ENCODE results near the gene RASGRP3.
A peak's percentile ranks its signal among the peaks of the same experiment; 100 is the strongest.

Gene RASGRP3

DNA sequence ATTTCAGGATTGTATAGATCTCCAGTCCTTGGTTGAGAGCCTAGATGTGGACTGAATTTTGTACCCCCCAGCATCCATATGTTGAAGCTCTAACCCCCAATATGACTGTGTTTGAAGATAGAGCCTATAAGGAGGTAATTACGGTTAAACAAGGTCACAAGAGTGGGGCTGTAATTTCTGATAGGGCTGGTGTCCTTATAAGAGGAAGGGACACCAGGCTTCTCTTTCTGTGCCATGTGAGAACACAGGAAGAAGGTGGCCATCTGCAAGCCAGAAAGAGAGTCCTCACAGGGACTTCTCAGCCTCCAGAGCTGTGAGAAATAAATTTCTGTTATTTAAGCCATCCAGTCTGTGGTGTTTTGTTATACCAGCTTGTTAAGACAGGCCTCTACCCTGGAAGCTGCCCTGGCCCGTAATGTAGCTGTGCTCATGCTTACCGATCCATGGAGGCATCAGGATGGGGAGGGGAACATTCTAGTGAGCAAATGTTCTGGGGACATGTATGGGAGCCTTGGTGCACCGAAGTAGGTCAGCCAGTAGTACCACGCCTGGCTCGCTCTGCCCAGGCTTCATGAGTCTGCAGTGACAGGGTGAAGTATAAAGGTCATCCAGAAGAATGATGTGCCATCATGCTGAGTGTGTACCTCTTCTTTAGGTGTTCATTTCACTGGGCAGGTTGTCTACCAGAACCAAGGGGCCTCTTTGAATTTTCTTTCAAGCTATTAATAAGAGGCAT lies 16.1 kb downstream of the RASGRP3 start:
- no peak for DNase-seq

DNA sequence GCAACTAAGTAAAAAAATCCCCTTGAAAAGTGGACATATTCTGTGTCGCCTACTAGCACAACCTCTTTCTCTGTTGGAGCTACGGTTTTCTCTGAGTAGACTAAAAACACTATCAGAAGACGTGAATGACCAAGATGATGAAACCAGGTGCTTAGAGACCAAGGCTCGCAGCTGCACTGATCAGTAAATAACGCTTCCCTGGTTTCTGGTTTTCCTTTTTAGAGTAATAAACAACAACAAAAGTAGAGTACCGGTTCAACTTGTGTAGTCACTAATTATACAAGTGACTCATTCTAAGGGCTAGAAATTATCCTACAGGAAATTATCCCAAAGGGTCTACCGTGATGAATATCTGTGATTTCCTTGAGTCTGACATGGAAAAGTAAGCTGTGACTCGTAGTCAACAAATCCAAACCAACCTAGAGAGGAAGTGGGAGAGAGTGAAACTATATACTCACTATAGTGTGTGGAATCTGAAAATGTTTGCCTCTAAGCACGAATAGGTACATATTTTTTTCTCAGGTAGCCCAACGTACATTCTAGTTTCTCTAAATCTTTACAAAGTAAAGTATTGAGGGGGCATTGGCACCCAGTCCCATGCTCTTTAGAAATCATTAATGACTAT lies 17.8 kb downstream of the RASGRP3 start:
- DNase-seq, result peak; percentile 37

DNA sequence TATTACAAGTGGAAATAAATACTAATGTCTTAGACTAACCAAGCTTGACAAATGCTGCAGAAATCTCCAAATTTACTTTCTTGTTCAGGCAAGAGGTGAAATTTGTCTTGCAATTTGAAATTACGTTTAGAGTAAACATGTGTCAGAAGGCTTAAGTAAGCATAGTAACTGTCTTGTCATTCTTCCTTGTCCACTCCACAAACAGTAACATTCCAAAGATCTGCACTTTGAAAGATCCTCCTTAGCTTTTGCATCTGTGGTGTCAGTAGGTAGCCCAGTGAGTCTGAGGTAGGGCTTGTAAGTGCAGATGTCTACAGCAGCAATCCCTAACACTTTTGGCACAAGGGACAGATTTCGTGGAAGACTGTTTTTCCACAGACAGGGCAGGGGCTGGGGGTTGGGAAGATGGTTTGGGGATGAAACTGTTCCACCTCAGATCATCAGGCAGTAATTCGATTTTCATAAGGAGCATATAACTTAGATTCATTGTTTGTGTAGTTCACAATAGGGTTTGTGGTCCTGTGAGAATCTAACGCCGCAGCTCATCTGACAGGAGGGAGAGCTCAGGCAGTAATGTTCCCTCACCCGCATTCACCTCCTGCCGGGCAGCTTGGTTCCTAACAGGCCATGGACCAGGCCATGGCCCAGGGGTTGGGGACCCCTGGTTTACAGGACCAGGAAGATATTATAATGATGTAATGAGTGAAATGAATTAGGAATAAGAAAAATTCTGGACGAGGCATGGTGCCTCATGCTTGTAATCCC lies 18.6 kb downstream of the RASGRP3 start:
- no peak for DNase-seq

DNA sequence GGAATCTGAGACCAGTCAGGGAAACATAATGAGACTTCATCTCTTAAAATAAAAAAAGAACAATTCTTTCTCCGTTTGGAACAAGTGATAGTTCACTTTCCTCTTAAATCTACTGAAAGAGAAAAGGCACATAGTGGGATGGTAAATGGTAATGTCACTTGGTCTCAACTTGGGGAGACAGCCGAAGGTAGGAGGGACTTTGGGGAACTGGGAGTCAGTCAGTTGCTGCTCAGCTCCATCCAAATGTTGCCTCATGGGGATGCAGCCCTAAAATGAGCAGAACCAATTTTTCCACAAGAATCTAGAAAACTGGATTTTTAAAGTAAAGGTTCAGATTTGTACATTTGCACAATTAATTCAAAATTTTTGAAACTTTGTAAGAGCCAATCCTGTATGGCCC lies 19.2 kb downstream of the RASGRP3 start:
- DNase-seq, result no peak

DNA sequence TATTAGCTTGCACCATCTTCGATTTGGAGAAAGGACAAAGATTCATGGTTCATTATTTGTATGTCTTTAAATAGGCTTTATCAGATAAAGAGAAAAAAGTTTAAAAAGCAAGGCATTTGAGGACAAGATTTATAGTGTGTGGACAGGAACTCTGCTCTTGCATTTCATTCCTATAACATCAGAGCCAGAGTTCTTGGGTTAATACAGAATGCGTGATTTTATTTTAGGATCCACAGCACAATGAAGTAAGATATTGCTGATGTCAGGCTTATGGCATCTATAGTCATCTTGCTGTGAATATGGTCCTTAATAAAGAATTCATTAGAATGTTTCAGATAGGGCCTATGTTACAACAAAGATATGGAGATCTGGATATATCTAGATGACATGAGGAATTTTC lies 19.7 kb downstream of the RASGRP3 start:
- peak; percentile 86 for DNase-seq

DNA sequence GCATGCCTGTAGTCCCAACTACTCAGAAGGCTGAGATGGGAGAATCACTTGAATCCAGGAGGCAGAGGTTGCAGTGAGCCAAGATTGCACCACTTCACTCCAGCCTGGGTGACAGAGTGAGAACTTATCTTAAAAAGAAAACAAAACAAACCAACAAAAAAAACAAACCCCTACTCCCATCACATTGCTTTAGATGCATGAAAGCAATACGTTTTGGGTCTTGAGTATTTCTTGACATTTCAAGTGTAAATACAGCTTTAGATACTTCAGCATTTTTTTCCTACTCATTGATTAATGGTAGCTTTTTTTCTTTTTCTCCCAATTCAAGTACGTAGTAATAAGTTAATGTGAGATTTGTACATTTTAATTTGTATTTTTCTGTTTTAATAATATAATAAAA lies 20.3 kb downstream of the RASGRP3 start:
- no peak for DNase-seq

DNA sequence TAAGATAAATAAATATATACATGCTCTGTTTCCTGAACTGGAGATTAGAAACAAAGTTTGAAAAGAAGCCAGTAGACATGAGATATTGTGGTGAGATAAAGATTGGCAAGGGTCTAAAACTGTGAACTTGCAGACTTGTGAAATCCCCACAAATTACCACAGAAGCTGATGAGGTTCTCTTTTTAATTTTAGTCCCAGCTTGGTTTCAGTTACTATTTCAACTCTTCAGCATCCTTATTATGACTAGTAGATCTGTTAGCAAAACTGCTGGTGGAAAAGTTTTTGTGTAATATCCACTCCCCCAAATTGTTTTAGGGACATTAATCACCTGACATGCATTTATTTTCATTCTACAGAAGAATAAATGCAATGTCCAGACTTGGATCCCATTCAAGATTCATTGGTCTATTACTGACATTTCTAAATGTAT lies 20.8 kb downstream of the RASGRP3 start:
- DNase-seq, result peak; percentile 12

DNA sequence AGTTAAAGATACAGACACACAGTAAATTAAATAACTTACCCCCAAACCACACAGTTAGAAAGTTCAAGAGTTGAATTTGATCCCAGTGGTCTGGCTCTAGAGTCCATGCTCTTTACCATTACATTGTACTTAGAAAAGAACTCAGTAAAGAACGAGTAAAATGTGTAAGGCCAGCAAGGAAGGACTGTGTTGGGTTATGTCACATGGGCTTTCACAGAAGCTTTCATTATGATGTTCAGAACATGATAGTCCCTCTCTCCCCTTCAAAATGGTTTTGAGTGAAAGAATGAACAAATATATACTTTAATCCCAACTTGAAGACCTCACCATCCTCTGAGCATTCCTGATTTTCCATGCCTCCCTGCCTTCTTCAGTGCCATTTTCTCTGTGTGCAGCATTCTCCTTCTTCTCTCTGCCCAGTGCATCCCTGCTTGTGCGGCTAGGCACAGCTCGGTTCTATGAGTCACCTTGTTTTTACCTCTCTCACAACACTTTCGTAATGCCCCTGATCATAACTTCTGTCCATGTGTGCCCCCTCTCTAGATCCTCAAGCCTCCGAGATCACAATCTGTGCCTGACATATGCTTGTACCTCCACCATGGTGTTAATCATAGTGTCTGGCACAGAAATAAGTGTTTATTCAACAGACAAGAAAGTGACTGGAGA lies 22.0 kb downstream of the RASGRP3 start:
- no peak for DNase-seq

DNA sequence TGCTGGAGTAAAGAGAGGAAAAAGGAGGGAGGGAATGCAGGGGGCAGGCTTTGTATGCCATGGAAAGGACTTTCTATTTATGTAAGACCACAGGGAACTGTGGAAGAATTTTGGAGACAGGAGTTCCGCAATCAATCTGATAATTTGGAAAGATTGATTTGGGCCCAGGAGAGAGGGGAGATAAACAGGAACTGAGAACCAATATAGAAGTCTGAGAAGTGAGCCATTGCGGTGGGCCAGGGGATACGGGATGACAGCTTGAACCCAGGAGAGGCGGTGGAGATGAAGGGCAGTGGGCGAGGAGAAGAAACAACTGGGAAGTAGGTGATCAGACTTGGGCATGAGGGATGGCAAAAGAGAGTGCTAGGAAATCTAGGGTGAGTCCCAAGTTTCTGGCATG lies 23.7 kb downstream of the RASGRP3 start:
- no peak for DNase-seq

DNA sequence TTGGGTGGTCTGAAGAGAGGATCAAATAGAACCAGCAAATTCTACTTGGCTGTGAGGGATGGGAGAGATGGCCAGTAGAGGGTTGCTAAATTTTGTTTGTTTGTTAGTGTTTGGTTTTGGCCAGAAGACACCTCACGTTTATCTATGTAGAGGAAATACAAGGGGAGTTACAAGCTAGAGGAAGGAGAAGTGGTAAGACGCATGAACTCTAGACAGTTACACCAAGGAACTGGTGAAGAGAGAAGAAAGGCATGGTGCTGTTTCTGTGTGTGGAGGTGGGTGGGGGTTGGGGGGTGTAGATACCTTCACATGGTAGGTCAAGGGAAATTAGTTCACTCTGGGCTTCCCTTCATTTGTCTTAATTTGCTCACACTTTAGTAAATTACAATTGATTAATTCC lies 25.6 kb downstream of the RASGRP3 start:
- DNase-seq, result no peak

DNA sequence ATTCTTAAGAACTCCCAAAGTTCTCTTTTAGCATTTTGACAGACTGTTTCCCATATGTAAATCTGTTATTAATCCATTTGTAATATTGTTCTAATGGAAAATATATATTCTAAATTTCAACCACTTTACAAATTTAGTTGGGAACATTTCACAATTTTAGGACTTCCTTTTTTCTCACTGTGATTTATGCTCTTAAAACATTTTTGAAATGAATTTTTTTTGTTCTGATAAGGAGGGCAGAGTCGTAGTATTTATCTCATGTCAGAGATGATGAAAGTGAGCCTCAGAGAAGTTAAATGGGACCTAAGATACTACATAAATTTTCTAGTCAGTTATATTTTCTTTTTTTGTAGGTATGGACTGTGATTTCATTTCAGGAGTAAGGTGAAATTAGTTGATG lies 26.6 kb downstream of the RASGRP3 start:
- no peak for DNase-seq

DNA sequence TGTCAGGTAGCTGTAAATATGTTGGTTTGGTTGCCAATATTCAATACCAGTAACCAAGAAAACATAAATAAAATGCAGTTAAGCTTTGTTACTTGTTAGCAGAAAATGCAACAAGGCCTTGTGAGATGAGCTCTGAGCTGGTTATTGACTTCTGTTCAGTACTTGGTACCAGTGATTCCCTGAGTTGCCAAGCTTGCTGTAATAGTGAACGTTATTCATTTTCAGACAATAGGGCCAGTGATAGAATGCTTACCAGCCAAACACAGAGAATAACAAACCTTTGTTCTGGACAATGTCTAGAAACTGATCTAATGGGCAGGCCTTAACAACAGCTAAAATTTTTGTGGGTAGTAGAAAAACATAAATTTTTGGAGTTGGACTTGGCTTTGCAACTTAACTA lies 29.5 kb downstream of the RASGRP3 start:
- no peak for DNase-seq

DNA sequence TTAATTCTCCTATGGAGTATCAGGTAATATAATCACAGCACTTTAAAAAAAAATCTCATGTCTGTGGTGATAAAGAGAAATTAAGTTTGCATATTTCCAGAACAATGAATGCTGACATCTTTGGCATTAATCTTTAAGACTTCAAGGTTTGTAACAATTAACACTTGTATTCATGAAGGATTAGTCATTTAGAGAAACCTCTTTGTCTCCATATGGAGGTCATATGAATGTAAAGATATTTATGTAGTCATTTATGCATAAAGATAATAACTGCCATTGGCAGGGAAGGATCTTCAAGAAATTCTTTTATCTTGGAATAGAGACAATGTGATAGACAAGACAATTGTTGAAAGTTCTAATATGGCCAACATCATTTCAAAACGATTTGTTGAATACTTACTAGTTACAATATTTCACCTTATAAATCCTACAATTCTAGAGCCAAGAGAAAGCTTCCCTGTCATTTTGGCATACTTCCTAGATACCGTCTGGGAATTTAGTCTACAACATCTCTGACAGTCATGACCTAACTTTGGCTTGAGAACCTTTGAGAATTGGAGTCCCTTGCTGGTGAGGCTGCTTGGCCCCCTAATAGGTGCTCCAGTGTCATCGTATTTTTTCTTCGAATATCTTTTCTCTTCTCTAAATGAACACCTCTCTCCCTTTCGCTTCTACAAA lies 33.6 kb downstream of the RASGRP3 start:
- DNase-seq, result no peak

DNA sequence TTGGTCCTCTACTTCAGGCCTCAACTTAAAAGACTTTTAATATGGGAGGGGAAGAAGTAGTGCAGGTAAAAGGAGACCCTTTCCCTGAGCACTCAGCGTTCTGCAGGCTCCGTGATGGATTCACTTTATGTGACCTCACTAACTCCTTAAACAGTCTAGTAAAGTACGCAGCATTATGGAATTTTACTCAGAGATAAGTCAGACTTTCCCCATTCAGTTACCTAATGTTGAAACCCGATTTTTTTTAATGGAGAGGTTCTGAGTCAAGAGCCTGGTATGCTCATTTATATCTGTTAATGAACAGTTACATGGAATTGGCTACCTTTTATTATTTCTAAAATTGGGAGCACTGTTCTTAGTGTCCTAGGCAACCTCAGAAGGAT lies 34.1 kb downstream of the RASGRP3 start:
- no peak for DNase-seq

DNA sequence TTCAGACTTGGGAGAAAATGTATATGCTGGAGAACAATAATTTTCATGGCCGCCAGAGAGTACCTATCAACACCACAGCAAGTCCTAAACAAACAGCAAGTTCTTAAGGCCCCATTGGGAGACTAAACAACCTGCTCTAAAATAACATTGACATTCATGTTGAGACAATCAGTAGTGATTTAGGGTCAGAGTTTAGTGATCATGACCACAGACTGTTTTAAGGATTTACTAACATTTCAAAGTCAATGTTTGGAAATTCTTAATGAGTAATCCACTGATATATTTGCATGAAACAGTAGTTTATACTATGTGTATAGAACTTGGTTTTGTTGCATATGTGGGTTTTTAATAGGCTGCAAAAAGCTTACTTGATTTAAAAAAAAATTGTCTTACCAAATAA lies 34.7 kb downstream of the RASGRP3 start:
- DNase-seq, result no peak

DNA sequence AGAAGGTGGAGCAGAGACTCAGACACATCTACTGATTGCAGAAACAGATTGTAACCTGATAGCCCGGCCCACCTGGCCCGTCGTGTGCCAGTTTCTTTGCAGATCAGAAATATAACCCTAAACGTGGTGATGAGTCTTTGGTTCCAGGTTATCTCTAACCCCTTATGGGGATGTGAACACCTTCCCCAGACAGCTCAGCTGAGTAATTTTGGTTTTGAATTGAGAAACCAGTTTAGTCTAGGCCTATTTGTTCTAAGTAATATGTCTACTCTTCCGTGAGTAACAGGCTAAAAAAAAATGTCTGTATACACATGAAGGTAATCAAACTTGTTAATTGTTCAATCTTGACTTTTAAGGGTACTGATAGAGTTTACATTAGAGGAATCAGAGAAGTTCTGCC lies 35.7 kb downstream of the RASGRP3 start:
- DNase-seq, result no peak

DNA sequence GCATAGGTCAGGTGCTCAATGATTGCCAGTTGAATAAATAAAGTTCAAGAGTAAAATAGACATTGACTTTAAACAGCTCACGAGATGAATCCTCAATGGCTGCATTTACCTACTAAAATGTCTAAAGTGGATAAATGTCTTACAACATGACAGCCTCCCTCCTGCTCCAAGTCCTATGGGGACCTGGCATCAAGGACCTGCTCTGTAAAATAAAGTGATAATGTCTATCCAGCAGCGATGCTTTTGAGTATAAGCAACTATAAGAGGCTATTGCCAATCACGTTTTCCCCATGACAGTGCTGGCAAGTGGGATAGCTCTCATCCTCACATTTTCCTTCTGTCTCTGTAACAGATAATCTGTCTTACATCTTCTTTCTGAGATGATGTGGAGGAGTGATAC lies 37.0 kb downstream of the RASGRP3 start:
- no peak for DNase-seq

DNA sequence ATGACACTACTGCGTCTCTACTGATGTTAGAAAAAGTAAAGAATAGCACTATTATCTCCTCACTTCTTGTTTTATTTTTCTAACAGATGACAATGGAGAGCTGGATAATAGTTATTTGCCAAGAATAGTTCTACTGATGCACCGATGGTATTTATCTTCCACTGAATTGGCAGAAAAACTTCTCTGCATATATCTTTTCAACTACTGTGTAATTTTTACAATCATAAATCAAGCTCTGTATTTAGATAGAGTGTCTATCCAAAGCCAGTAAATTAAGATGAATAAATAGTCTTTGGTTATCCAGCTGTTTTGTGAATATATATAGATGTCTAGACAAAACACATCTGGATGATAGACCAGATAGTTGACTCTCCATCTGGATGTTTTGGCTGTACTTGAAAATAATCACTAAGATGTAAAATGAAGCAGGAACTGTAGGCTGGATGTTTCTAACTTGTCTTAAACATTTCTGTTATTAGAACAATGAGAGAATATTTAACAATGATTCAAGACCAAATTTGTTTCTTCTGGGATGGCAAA lies 40.1 kb downstream of the RASGRP3 start:
- DNase-seq, result no peak

DNA sequence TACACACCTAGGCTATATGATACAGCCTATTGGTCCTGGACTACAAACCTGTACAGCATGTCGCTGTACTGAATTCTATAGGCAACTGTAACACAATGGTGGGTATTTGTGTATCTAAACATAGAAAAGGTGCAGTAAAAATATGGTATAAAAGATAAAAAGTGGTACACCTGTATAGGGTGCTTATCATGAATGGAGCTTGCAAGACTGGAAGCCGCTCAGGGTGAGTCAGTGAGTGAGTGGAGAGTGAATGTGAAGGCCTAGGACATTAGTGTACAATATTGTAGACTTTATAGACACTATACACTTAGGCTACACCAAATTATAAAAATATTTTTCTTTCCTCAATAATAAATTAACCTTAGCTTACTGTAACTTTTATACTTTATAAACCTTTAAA lies 41.8 kb downstream of the RASGRP3 start:
- no peak for DNase-seq

DNA sequence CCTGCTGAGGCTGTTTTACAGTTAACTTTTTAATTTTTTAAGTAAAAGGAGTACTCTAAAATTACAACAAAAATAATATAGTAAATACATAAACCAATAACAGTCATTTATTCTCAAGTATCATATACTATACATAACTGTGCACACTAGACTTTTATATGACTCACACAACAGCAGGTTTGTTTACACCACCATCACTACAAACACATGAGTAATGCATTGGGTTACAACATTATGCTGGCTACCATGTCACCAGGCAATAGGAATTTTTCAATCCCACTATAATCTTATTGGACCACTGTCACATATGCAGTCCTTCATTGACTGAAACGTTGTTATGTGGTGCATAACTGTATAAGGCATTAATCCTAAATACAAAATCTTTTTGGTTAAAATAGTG lies 42.5 kb downstream of the RASGRP3 start:
- no peak for DNase-seq

DNA sequence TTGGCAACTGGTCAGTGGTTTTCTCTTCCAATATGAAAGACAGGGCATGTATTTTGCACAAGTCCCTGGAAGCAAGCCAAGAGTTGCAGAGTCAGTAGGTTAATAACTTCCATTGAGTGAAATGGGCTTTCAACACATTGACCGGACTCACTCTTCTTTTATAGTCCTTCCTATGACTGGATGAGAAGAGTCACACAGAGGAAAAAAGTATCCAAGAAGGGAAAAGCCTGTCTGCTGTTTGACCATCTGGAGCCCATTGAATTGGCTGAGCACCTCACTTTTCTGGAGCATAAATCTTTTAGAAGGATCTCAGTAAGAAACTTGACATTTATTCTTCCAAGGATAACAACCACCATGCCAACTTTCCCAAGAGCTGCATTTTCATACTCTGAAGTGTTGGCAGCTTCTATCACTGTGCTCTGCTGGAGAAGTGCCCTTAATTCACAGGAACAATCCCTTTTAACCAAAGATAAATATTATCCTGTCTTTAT lies 45.4 kb downstream of the RASGRP3 start:
- peak; percentile 49 for DNase-seq

DNA sequence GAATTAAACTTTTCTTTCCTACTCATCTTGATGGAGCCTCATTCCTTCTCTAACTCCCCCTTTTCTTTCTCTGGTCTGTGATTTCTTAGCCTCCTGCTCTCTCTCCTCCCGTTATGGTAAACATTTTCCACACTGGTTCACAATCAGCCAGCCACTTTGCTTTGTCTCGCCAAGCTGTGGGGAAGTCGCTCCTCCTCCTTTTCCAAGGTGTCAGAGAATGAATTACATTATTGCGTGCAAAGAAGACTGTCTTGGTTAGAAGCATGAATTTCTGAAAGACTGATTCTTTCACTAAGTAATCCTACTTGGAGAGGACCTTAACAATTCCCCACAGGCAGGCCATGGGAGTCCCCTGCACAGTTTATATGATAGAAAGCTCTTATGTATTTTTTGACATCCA lies 46.1 kb downstream of the RASGRP3 start:
- DNase-seq, result no peak
